Hepatocyte (in vitro differentiated cells): Measurements from ENCODE around the gene NRP1.

ENCODE experiments used
- CTCF ChIP-seq: fragments of 200-600 bp; sonication (generic); IDR thresholded peaks from 2 replicates; pipeline ENCODE4 v1.5.1; 2016; ENCODE audit warnings: antibody characterized with exemption, mild to moderate bottlenecking; ENCODE audit not compliant: poor library complexity
- EZH2 ChIP-seq: fragments of 200-600 bp; sonication (generic); IDR thresholded peaks from 2 replicates; pipeline ENCODE4 v1.6.1; 2016; ENCODE audit warnings: antibody characterized with exemption, mild to moderate bottlenecking, borderline replicate concordance
- EZH2phosphoT487 ChIP-seq: fragments of 200-600 bp; sonication (generic); IDR thresholded peaks from one replicate; pipeline ENCODE4 v1.6.1; 2018; ENCODE audit warnings: antibody characterized with exemption, mild to moderate bottlenecking, low read depth, moderate library complexity; ENCODE audit not compliant: unreplicated experiment, severe bottlenecking

- no peak for TF ChIP-seq CTCF
- TF ChIP-seq EZH2 = no peak
- TF ChIP-seq EZH2phosphoT487 = no peak
Observed at GRCh38 chr10:33146189-33147012, 188.1 kb downstream of the NRP1 start.
